ENCODE results near the gene SYT4. TPM values are rescaled to one million over a fixed set of nuclear protein-coding genes. Genes with fewer than 3 reads are reported as not detected.

Gene SYT4
- total RNA-seq, 2 donors from 2014 or later = not detected

- DNase-seq (ENCODE audit: low spot score) (no peak), ATAC-seq (ENCODE audit: insufficient number of reproducible peaks, low FRiP score, low read depth) (no peak)
- Histone ChIP-seq H3K36me3 (no peaks in the 10 kb centered on the region), H3K9me3 (no peaks in the 10 kb centered on the region), H3K27ac (no peak overlapping the region), H3K4me3 (no peak overlapping the region), H3K4me1 (ENCODE audit: control insufficient read depth in 1 of 2, low read depth in 2 of 2) (no peaks in the 10 kb centered on the region), H3K27me3 (replicated peaks; ENCODE audit: insufficient read depth) (no peaks in the 10 kb centered on the region)
- TF ChIP-seq, protein P1, sequence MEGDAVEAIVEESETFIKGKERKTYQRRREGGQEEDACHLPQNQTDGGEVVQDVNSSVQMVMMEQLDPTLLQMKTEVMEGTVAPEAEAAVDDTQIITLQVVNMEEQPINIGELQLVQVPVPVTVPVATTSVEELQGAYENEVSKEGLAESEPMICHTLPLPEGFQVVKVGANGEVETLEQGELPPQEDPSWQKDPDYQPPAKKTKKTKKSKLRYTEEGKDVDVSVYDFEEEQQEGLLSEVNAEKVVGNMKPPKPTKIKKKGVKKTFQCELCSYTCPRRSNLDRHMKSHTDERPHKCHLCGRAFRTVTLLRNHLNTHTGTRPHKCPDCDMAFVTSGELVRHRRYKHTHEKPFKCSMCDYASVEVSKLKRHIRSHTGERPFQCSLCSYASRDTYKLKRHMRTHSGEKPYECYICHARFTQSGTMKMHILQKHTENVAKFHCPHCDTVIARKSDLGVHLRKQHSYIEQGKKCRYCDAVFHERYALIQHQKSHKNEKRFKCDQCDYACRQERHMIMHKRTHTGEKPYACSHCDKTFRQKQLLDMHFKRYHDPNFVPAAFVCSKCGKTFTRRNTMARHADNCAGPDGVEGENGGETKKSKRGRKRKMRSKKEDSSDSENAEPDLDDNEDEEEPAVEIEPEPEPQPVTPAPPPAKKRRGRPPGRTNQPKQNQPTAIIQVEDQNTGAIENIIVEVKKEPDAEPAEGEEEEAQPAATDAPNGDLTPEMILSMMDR (IDR thresholded peaks at IDR 0.05) = no peak
Measured at GRCh38 chr18:43222501-43222900, 54.8 kb downstream of the SYT4 start.

GRCh38 chr18:43220691-43221090 lies 56.6 kb downstream of the SYT4 start:
- H3K4me1 ChIP-seq (ENCODE audit: control insufficient read depth in 1 of 2, low read depth in 2 of 2) = no peaks in the 10 kb centered on the region
- H3K36me3 ChIP-seq = no peaks in the 10 kb centered on the region
- H3K4me3 ChIP-seq = no peak overlapping the region
- ATAC-seq (ENCODE audit: insufficient number of reproducible peaks, low FRiP score, low read depth) (no peak), DNase-seq (ENCODE audit: low spot score) (no peak)
- TF ChIP-seq, protein P1 (IDR thresholded peaks at IDR 0.05) = no peak
- no peak overlapping the region for H3K27ac ChIP-seq
- H3K9me3 ChIP-seq = no peaks in the 10 kb centered on the region
- no peaks in the 10 kb centered on the region for H3K27me3 ChIP-seq (replicated peaks; ENCODE audit: insufficient read depth)

Other genes with a start within 250 kb of the SYT4 start
- gene RIT2, start 161.8 kb downstream of the SYT4 start, total RNA-seq = not detected

Data from thoracic aorta (tissue), 2 donors.